ENCODE measurements around the gene HAAO. TPM values are rescaled to one million over a fixed set of nuclear protein-coding genes. Genes with fewer than 3 reads are reported as not detected.

HAAO gene
- total and polyA plus RNA-seq, 2 of the 8 experiments (the other 6 are each of a cell fraction or from before 2014, with no cell fraction given): 2.5 to 7.0 TPM

- no peak overlapping the region for H2BK20ac ChIP-seq (ENCODE audit: low read length)
- CTCF ChIA-PET (ENCODE audit: partially characterized antibody): interaction anchor here (1.3 kb wide), 2 partner anchors 9 to 361 kb away, joined by 4 to 6 read pairs; no protein-coding TSS in a partner anchor
- no peak overlapping the region for H2AFZ ChIP-seq (ENCODE audit: low read length)
- TF ChIP-seq SIRT6 (IDR thresholded peaks at IDR 0.05; ENCODE audit: low read length): no peak
- TF ChIP-seq USF2 (IDR thresholded peaks at IDR 0.05; ENCODE audit: low read length): no peak
- no peak for TF ChIP-seq E2F6 (IDR thresholded peaks at IDR 0.05)
- TF ChIP-seq POLR2AphosphoS5 (IDR thresholded peaks at IDR 0.05; ENCODE audit: low read depth, low read length): no peak
- TF ChIP-seq CHD2 (IDR thresholded peaks at IDR 0.05; ENCODE audit: low read length): no peak
- no peak for TF ChIP-seq KDM5A (IDR thresholded peaks at IDR 0.05; ENCODE audit: low read length)
- H2BK120ac ChIP-seq (replicated peaks; ENCODE audit: low read depth, low read length): no peak overlapping the region
- no peak overlapping the region for H3K23ac ChIP-seq (ENCODE audit: insufficient read length)
- no peak overlapping the region for H3K14ac ChIP-seq (ENCODE audit: insufficient read length)
- no peak overlapping the region for H3K18ac ChIP-seq (ENCODE audit: extremely low read depth, low read length)
- no peaks in the 10 kb centered on the region for H3K23me2 ChIP-seq (ENCODE audit: low read depth, low read length)
- POLR2A ChIA-PET (ENCODE audit: partially characterized antibody): no interaction called here
- no peak overlapping the region for H3K9ac ChIP-seq (replicated peaks in 1 of 4; ENCODE audit: extremely low read depth in 1 of 4, low read depth in 3 of 4, low read length in 3 of 4)
- H3K9me3 ChIP-seq (ENCODE audit: insufficient read depth in 2 of 2, low read depth in 1 of 2, low read length in 1 of 2): no peaks in the 10 kb centered on the region
- no peak overlapping the region for H2AK5ac ChIP-seq (ENCODE audit: low read depth, low read length)
- no peak overlapping the region for H4K5ac ChIP-seq (ENCODE audit: insufficient read length, low read depth, low read length)
- H4K91ac ChIP-seq (replicated peaks; ENCODE audit: insufficient read length, low read length): no peak overlapping the region
- peaks cover 0 to 16% (median under 1%) of the 10 kb centered on the region in 4 experiments; a peak in 3 of 7 replicates for H3K4me1 ChIP-seq (replicated peaks in 1 of 4; ENCODE audit: control insufficient read depth in 3 of 4, insufficient read depth in 4 of 4, low read length in 3 of 4)
- no peak overlapping the region for H2BK5ac ChIP-seq (ENCODE audit: low read depth, low read length)
- H3K4me2 ChIP-seq (ENCODE audit: insufficient read depth in 1 of 2, low read depth in 2 of 2, low read length in 2 of 2): no peak overlapping the region
- H3K27me3 ChIP-seq (replicated peaks in 1 of 4; ENCODE audit: control insufficient read depth in 3 of 4, extremely low read depth in 1 of 4, insufficient read depth in 3 of 4, low read length in 3 of 4): no peaks in the 10 kb centered on the region
- H3K56ac ChIP-seq (replicated peaks; ENCODE audit: insufficient read length, low read depth, low read length): no peak overlapping the region
- no peaks in the 10 kb centered on the region for H4K20me1 ChIP-seq (replicated peaks in 1 of 2; ENCODE audit: control insufficient read depth in 1 of 2, insufficient read depth in 2 of 2, low read length in 2 of 2)
- no peaks in the 10 kb centered on the region for H3K79me2 ChIP-seq (ENCODE audit: control insufficient read depth in 1 of 2, insufficient read depth in 2 of 2, low read length in 2 of 2)
- WGBS, 2 experiments (ENCODE audit: extremely low coverage in 1 of 2, insufficient coverage in 1 of 2, insufficient read length in 1 of 2, insufficient replicate concordance in 2 of 2, low coverage in 1 of 2, low lambda C conversion rate in 2 of 2, missing lambda C conversion rate in 1 of 2): 93% methylated on average over 9 of the region's 9 CpGs; no CpG with 5 or more reads in 1 of the 2 experiments
- H3K4ac ChIP-seq (replicated peaks; ENCODE audit: insufficient read length, low read depth, low read length): no peak overlapping the region
- FAIRE-seq (no peak), DNase-seq (ENCODE audit: low read depth in 1 of 2, low spot score in 2 of 2) (no peak)
- H3K4me3 ChIP-seq (ENCODE audit: extremely low read depth in 1 of 4, insufficient read depth in 2 of 4, low read depth in 3 of 4, low read length in 4 of 4): no peak overlapping the region
- no peak overlapping the region for H2BK15ac ChIP-seq (ENCODE audit: low read length)
- no peak overlapping the region for H2BK12ac ChIP-seq (ENCODE audit: low read depth, low read length)
- no peaks in the 10 kb centered on the region; a peak in 1 of 8 replicates for H3K36me3 ChIP-seq (ENCODE audit: control insufficient read depth in 2 of 4, insufficient read depth in 4 of 4, low read length in 3 of 4)
- no peak overlapping the region for H3K27ac ChIP-seq (ENCODE audit: low read depth, low read length)
- no peak overlapping the region for H4K8ac ChIP-seq (ENCODE audit: extremely low read depth, insufficient read depth, low read length)
- H3K79me1 ChIP-seq (ENCODE audit: low read depth, low read length): no peaks in the 10 kb centered on the region
Measured at GRCh38 chr2:42765686-42766085, 26.7 kb downstream of the HAAO start.

Measured in H1 (cell line).